ENCODE measurements around the gene NOXO1.

Gene NOXO1

DNA sequence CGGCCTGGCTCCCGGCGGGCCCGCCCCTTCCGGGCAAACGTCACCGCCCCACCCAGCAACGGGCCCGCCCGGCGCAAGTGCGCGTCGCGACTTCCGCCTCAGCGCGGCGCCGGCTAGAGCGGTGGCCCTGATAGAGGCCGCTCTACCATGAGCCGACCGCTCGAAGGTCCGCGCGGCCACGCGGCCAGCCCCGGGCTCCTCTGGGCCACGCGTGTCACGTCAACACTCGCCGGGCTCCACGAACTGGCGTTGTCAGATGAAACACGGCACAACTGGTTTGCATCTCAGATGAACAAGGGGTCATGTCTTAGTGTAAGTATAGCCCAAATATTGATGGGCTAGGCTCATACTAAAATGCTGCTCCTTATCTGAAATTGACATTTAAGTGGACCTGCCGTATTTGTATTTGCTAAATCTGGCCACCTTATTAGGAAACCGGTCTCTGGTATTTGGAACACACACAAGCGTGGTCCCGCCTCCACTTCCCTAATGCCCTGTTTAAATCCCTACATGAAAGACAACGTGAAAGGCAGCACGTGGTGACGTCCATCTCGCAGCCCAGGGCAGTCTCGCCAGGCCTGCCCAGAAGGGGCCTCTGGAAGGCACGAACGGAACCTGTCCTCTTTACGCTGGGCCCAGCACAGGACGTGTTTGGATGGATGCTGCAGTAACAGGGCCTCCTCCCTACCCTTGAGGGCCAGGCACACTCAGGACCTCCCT lies 28.7 kb upstream of the NOXO1 start, which contains the start of gene ZNF598:
Gene ZNF598, minus strand, starts transcription at position 31 of the 720 bp plus-strand sequence.
- DNase-seq (ENCODE audit: low spot score) = peak; percentile 88

DNA sequence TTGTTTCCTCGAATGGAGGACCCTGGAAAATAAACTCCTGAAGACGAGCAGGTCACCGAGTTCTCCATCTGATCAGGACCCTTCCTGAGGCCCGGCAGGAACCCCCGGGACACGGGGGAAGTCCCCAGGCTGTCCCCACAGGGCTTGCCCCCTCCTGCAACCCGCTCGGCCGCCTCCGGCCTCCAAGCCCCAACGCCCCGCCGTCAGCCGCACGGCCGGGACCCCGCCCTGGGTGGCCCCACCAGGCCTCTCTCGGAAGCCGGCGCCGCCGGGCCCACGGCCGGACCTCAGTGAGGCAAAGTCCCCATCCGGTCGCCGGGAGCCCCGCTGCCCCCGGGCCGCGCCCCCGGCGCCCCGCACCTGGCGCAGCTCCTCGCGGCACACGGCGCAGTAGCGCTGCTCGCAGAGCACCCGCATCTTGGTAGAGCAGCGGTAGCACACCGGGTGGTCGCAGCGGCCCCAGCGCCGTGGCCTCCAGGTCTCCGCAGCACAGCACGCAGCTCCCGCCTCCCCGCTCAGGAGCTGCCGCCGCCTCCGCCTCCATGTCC lies 28.0 kb upstream of the NOXO1 start:
- no peak for DNase-seq (ENCODE audit: low spot score)

- DNase-seq (ENCODE audit: low spot score) = peak; percentile 43
Observed at GRCh38 chr16:2008631-2009163, 27.4 kb upstream of the NOXO1 start.

DNA sequence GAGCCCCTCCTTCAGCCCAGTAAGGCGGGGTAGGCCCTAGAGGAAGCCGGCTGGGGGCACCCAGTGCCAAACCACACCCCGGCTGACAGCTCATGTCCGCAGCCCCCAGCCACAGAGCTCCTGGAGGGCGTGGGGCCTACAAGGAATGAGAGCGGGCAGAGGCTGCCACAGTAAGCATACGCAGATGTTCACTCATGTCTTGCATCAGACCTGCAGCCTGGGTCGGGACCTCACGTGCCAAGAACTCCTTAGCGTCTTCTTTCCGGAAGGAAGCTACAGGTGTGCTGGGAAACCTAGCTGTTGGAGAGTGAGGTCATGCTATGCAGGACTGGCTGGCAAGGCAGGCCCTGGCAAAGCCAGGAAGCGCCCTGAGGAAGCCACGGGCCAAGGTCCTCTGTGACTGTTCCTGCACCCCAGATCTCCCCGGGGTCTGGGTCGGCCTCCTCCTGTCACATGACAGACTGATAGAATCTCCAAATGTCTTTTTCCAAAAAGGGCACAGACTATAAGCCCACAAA lies 26.8 kb upstream of the NOXO1 start:
- peak; percentile 79 for DNase-seq (ENCODE audit: low spot score)

- no peak for DNase-seq (ENCODE audit: low spot score)
Observed at GRCh38 chr16:2007081-2007836, 26.0 kb upstream of the NOXO1 start.

GRCh38 chr16:2006317-2006716 lies 25.0 kb upstream of the NOXO1 start:
- DNase-seq (ENCODE audit: low spot score) = no peak

- DNase-seq (ENCODE audit: low spot score) = no peak
Observed at GRCh38 chr16:2005646-2006045, 24.4 kb upstream of the NOXO1 start.

GRCh38 chr16:2004795-2005517 lies 23.7 kb upstream of the NOXO1 start:
- DNase-seq (ENCODE audit: low spot score) = no peak

DNA sequence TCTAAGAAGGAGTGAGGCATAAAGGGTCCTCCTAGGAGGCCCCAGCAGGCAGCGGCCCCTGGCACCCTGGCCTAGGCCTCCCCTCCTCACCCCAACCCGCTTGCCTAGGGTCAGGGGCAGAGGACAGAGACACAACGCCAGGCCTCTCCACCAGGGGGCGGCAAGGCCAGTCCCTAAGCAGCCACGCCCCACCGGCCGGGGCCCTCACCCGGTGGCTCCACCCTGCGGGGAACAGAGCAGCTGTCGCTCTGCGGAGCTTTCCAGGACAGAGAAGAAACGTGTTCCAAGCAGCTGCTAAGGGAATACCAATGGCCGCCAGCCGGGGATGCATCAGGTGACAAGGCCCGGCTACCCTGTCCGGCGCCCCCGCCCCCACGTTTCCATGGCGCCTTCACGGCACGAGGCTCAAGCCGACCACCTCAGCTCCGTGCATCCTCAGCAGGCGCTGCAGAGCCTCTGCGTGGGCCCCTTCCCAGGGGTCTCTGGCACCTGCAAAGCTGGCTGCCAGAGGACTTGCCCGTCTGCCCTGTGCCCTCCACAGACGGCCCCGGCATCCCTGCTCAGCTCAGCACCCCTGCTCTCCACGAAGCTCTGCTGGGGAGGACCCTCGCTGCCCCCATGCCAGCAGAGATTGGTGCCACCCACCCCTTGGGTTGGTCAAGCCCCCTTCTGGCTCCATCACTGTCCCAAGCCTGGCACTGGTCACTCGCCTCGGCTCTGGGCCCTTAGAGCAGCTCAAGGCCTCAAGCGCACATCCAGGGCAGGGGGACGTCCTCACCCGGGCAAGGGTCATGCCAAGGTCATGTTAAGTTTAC lies 22.8 kb upstream of the NOXO1 start:
- peak; percentile 83 for DNase-seq (ENCODE audit: low spot score)

DNA sequence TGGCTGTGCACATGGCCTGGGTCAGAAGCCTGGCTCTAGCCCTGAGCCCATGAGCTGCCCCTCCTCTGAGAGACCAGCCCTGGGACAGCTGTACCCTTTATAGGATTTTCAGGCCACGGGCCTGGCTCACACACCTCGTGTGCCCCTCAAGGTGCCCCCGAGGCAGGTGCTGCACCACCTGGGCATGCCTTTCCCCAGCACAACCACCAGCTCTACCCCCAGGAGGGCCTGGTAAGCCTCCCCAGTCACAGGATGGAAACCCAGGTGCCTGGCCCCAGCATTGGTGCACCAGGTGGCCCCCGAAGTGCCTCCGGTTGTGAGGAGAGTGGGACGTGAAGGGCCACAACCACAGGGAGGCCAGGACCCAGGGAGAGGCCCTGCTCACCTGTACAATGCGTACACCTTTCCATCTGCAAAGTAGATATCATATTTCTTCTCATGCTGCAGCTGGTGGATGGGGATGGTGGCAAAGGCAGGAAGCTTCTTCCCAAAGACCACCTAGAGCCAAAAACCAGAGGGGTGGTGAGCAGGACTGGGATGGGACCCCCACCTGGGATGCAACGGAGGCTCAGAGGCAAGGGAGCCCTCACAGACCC lies 22.1 kb upstream of the NOXO1 start:
- no peak for DNase-seq (ENCODE audit: low spot score)

GRCh38 chr16:2002406-2003230 lies 21.3 kb upstream of the NOXO1 start:
- DNase-seq (ENCODE audit: low spot score) = no peak

GRCh38 chr16:2001456-2002355 lies 20.4 kb upstream of the NOXO1 start:
- no peak for DNase-seq (ENCODE audit: low spot score)

DNA sequence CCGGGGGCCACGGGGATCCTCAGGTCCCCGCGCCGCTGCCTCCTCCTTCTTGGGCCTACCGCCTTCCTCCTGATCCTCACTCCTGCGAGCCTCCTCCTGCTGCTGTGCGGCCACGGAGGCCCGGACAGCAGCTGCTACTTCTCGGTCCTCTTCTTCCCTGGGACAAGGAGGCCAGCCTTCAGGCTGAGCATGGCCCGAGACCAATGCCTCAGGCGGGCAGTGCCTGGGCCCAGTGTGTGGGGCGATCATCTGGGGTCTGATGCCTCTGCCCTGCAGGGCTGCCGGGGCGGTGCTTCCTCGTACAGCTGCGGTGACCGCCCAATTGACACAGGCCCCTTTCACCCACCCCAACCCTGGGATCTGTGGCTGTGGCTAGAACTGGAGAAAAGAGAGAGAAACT lies 19.8 kb upstream of the NOXO1 start:
- no peak for DNase-seq (ENCODE audit: low spot score)

GRCh38 chr16:1999866-2000514 lies 18.7 kb upstream of the NOXO1 start:
- no peak for DNase-seq (ENCODE audit: low spot score)

- DNase-seq (ENCODE audit: low spot score) = no peak
Observed at GRCh38 chr16:1998852-1999801, 17.9 kb upstream of the NOXO1 start.

- no peak for DNase-seq (ENCODE audit: low spot score)
Observed at GRCh38 chr16:1998360-1998835, 17.1 kb upstream of the NOXO1 start.
